Ovary (tissue), 9 donors: ENCODE measurements around the gene PHACTR1. TPM values are rescaled to one million over a fixed set of nuclear protein-coding genes. Genes with fewer than 3 reads are reported as not detected.

Experiments used
- DNase-seq, 5 donors: peaks; one replicate each; pipeline ENCODE4 v3.0.0-alpha.2; 2019 to 2020
- H3K27ac ChIP-seq, 2 donors: fragments of 200-600 bp; one replicate each; pipeline versions ENCODE4 v1.5.1 to v1.8.0; 2019 to 2022
- H3K27me3 ChIP-seq: fragments of 200-600 bp; one replicate; pipeline ENCODE4 v1.8.0; 2022
- H3K36me3 ChIP-seq: fragments of 200-600 bp; sonication (generic); one replicate; pipeline ENCODE4 v1.5.1; 2019
- H3K4me1 ChIP-seq: one replicate; pipeline ENCODE4 v1.8.1; 2013; ENCODE audit warnings: mild to moderate bottlenecking, moderate library complexity; ENCODE audit not compliant: insufficient read depth
- H3K4me3 ChIP-seq: fragments of 200-600 bp; sonication (generic); one replicate; pipeline ENCODE4 v1.5.1; 2017
- H3K9me3 ChIP-seq, 2 donors: fragments of 200-600 bp in 1 of 2; sonication (generic) in 1 of 2; one replicate each; pipeline versions ENCODE4 v1.5.1 to v1.8.1; 2013 to 2019; ENCODE audit warnings: mild to moderate bottlenecking in 1 of 2, moderate library complexity in 1 of 2
- EP300 ChIP-seq: sonication (generic); formaldehyde crosslinking; IDR thresholded peaks from one replicate; pipeline ENCODE4 v1.6.1; 2017; ENCODE audit warnings: antibody characterized with exemption
- POLR2A ChIP-seq: fragments of 450-650 bp; IDR thresholded peaks from one replicate; pipeline ENCODE4 v1.6.1; 2017; ENCODE audit warnings: antibody characterized with exemption, mild to moderate bottlenecking, moderate library complexity
- WGBS, 3 donors: extraction: QIAGEN DNeasy Blood & Tissue Kit in 1 of 3; methylation state at CpG; one replicate each; pipeline versions ENCODE4 v1.1.5 to v1.1.7; 2013 to 2017; 5-methylcytosine and 5-hydroxymethylcytosine counted together
- intact Hi-C, 4 donors: fragments of 100-400 bp; cut with DNase I; formaldehyde crosslinking; loops; one replicate each; pipeline versions ENCODE4 v1.11.0 to v1.15.1; 2022 to 2023
- polyA plus RNA-seq, 2 donors: library from polyadenylated mRNA; stranded (reverse); fragments of 200-250 nt in 1 of 2; fragments of 350-450 nt in 1 of 2; fragmentation: Illumina TruSeq in 1 of 2; extraction: RNeasy Lipid Tissue Mini Kit (QIAGEN cat#74804) in 1 of 2; gene quantifications; one replicate each; pipeline ENCODE4 v1.2.3, GENCODE V29; 2013 to 2014
- total RNA-seq, 7 donors: library from RNA; depleted of rRNA in 2 of 7; stranded (reverse); fragments of >200 nt in 2 of 7; fragmentation: NEBNext Ultra II Directional in 3 of 7; extraction: Animal tissue kit (Norgen Biotek cat#: 25700) in 3 of 7; gene quantifications; one replicate each; pipeline versions ENCODE4 v1.1.0 to v1.2.4, GENCODE V29; 2016 to 2023
- TF ChIP-seq, protein P1 (sequence below), 3 donors: fragments of 450-650 bp in 2 of 3; fragments of 200-600 bp in 1 of 3; IDR thresholded peaks; one replicate each; pipeline versions ENCODE4 v1.5.1 to v1.8.0; 2016 to 2022; ENCODE audit warnings: antibody characterized with exemption in 3 of 3, mild to moderate bottlenecking in 1 of 3
- donor health status: DM: no; HTN: no; CAD: no; lungs with moderate emphysema.
- donor health status: DM: no; HTN: no; CAD: no.
- donor health status: Bipolar disorder and iron deficiency.
- donor health status: DM: yes; HTN: yes; CAD: no.
- donor health status: DM: no; HTN: no; CAD: no.
- donor health status: DM: yes; HTN: yes; CAD: no.

Gene PHACTR1
- total and polyA plus RNA-seq, 9 donors, result 0.48 to 10.9 (median 3.7) TPM

DNA sequence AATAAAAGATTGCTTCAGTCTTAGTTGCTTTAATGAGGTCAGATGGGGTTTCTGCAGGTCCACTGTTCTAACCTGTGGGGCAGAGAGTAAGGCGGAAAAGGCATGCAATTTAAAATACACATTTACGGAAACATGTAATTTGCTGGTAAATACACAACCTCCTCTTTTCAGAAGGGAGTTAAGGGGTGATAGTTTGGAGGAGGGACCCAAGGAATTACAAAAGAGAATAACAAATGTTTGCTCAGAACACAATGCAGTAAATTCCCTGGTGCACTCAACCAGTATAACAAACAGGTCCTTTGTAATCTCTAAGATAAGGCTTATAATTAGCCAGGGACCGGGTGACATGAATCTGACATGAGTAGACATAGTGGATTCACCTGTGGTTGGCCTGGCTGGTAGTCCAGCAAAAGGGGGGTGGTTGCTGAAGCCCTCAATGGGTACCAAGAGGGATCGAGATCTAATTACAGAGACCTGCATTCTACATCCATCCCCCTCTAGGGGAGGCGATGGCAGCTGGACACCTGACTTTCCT lies 295.1 kb downstream of the PHACTR1 start:
- no peak for DNase-seq
- no peaks in the 10 kb centered on the region for H3K27me3 ChIP-seq
- no peak overlapping the region for H3K27ac ChIP-seq
- intact Hi-C loops, result no loop called here
- no peaks in the 10 kb centered on the region for H3K36me3 ChIP-seq
- H3K9me3 ChIP-seq, result no peaks in the 10 kb centered on the region
- H3K4me3 ChIP-seq, result no peak overlapping the region
- whole genome bisulfite sequencing, 3 donors, result 89 to 96% (median 92%) methylated on average over 5 of the region's 5 CpGs
- no peak for TF ChIP-seq POLR2A
- TF ChIP-seq, protein P1, sequence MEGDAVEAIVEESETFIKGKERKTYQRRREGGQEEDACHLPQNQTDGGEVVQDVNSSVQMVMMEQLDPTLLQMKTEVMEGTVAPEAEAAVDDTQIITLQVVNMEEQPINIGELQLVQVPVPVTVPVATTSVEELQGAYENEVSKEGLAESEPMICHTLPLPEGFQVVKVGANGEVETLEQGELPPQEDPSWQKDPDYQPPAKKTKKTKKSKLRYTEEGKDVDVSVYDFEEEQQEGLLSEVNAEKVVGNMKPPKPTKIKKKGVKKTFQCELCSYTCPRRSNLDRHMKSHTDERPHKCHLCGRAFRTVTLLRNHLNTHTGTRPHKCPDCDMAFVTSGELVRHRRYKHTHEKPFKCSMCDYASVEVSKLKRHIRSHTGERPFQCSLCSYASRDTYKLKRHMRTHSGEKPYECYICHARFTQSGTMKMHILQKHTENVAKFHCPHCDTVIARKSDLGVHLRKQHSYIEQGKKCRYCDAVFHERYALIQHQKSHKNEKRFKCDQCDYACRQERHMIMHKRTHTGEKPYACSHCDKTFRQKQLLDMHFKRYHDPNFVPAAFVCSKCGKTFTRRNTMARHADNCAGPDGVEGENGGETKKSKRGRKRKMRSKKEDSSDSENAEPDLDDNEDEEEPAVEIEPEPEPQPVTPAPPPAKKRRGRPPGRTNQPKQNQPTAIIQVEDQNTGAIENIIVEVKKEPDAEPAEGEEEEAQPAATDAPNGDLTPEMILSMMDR (IDR thresholded peaks at IDR 0.05), result no peak
- TF ChIP-seq EP300, result no peak
- H3K4me1 ChIP-seq, result peaks cover 3% of the 10 kb centered on the region

DNA sequence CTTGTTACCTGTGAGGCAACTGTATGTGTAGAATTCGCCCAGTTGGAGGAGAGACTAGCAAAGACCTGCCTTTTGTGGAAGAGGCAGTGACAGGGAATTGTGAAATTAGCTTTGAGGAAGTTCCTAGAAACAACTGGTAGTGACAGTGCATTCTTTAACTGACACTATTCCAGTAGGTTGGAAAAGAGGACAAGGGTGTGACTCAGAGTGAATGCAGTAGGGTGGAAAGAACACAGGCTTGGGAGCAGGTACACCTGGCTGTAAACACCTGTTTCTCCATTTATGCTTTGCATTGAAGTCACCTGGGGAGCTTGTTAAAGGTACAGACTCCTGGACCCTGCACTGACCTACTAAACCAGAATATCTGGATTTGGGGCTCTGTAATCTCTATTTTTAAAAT lies 295.7 kb downstream of the PHACTR1 start:
- 83 to 97% (median 91%) methylated on average over 1 of the region's 1 CpG for WGBS, 3 donors
- Histone ChIP-seq H3K27ac (no peak overlapping the region), H3K9me3 (no peaks in the 10 kb centered on the region), H3K4me3 (no peak overlapping the region), H3K27me3 (no peaks in the 10 kb centered on the region), H3K36me3 (no peaks in the 10 kb centered on the region), H3K4me1 (peaks cover 3% of the 10 kb centered on the region)
- intact Hi-C loops, result no loop called here
- no peak for DNase-seq
- TF ChIP-seq EP300 (no peak), POLR2A (no peak)
- TF ChIP-seq, protein P1 (IDR thresholded peaks at IDR 0.05), result no peak

DNA sequence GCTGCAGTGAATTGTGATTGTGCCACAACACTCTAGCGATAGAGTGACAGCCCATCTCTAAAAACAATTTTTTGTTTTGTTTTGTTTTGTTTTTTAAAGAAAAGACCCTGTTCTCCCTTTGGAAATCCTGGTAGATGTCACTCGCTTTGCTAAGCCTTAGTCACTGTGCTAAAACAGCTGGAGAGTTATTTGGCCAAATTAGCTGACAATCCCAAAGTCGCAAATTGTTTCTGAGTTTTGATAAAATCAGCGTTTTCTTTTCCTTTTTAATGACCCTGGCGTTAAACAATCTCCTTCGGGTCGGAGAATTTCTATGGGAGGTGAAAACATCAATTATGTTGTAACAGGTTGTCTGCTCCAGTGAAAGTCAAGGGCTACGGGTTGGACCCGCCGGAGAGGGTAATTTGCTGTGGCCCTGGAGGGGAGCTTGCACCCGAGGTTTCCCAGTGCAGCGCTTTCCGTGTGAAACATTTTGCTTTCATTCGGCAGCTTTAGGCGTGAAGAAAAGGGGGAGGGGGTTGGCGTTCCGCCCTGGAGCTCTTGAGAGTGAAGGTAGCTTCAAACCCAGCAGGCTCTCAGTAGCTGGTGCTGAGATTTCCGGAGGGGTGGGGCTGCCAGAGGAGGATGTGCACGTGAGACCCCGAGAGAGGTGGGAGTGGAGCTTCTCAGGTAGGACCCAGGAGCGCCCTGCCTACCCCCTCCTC lies 296.6 kb downstream of the PHACTR1 start:
- 5 to 9% (median 6%) methylated on average over 21 of the region's 21 CpGs for WGBS, 3 donors
- Histone ChIP-seq H3K27me3 (no peaks in the 10 kb centered on the region), H3K27ac (no peak overlapping the region), H3K36me3 (no peaks in the 10 kb centered on the region), H3K4me3 (peak overlapping the region; percentile 18), H3K9me3 (no peaks in the 10 kb centered on the region), H3K4me1 (peaks cover 3% of the 10 kb centered on the region)
- DNase-seq, result peak; percentile 21 to 59 (median 24)
- intact Hi-C loops, result no loop called here
- no peak for TF ChIP-seq POLR2A
- TF ChIP-seq, protein P1 (IDR thresholded peaks at IDR 0.05), result no peak
- no peak for TF ChIP-seq EP300

- DNase-seq, result peak in 2 of 5 donors; percentile 14 to 36
- intact Hi-C loops, result no loop called here
- 1 to 2% (median 1%) methylated on average over 55 to 83 of the region's 83 CpGs for WGBS, 3 donors
Measured at GRCh38 chr6:13013681-13014503, 297.3 kb downstream of the PHACTR1 start.

More at GRCh38 chr6:13013681-13014503, 297.3 kb downstream of the PHACTR1 start:
- TF ChIP-seq POLR2A, result no peak
- no peak for TF ChIP-seq EP300
- TF ChIP-seq, protein P1 (IDR thresholded peaks at IDR 0.05), result no peak
- Histone ChIP-seq H3K36me3 (no peaks in the 10 kb centered on the region), H3K4me3 (peak overlapping the region; percentile 18), H3K4me1 (peaks cover 3% of the 10 kb centered on the region), H3K9me3 (no peaks in the 10 kb centered on the region), H3K27ac (no peak overlapping the region), H3K27me3 (no peaks in the 10 kb centered on the region)
